HepG2 (cell line): ENCODE measurements around the gene NPAS2. TPM values are rescaled to one million over a fixed set of nuclear protein-coding genes. Genes with fewer than 3 reads are reported as not detected.

Source experiments
- ARHGAP35 ChIP-seq: sonication (generic); formaldehyde crosslinking; IDR thresholded peaks from 2 replicates; pipeline ENCODE4 v1.9.0; 2022; ENCODE audit warnings: mild to moderate bottlenecking, inconsistent platforms, moderate library complexity, missing genetic modification reagents, borderline replicate concordance
- BATF2 ChIP-seq: sonication (generic); formaldehyde crosslinking; IDR thresholded peaks from 2 replicates; pipeline ENCODE4 v1.8.0; 2022; ENCODE audit warnings: mild to moderate bottlenecking, missing genetic modification reagents, moderate library complexity
- CAMTA2 ChIP-seq: sonication (generic); formaldehyde crosslinking; IDR thresholded peaks from 2 replicates; pipeline ENCODE4 v1.4.0; 2020; ENCODE audit warnings: mild to moderate bottlenecking, missing genetic modification reagents, borderline replicate concordance
- CREBL2 ChIP-seq: sonication (generic); formaldehyde crosslinking; IDR thresholded peaks from 2 replicates; pipeline ENCODE4 v1.8.1; 2023; ENCODE audit warnings: missing genetic modification reagents, mild to moderate bottlenecking, borderline replicate concordance
- EP300 ChIP-seq, 3 experiments: sonication (generic) in 1 of 3; formaldehyde crosslinking in 1 of 3; IDR thresholded peaks; 2 replicates each; pipeline versions ENCODE4 v1.5.1 to v1.6.1; 2011 to 2020; ENCODE audit warnings: low read depth in 2 of 3, low read length in 2 of 3, borderline replicate concordance in 1 of 3, improper control_type of control experiment in 1 of 3, mild to moderate bottlenecking in 1 of 3, missing genetic modification reagents in 1 of 3, moderate library complexity in 1 of 3
- KAT2B ChIP-seq: fragments of 150-350 bp; IDR thresholded peaks from 2 replicates; pipeline ENCODE4 v1.6.1; 2014; ENCODE audit warnings: low read depth, low read length, borderline replicate concordance
- MIXL1 ChIP-seq: IDR thresholded peaks from 2 replicates; pipeline ENCODE4 v1.6.1; 2016
- NAIF1 ChIP-seq: sonication (generic); formaldehyde crosslinking; IDR thresholded peaks from 2 replicates; pipeline ENCODE4 v1.5.0; 2020; ENCODE audit warnings: mild to moderate bottlenecking, missing genetic modification reagents, borderline replicate concordance
- NFATC3 ChIP-seq: sonication (generic); formaldehyde crosslinking; IDR thresholded peaks from 2 replicates; pipeline ENCODE4 v1.5.1; 2020; ENCODE audit warnings: mild to moderate bottlenecking, missing genetic modification reagents
- NR3C1 ChIP-seq: sonication (generic); formaldehyde crosslinking; IDR thresholded peaks from 2 replicates; pipeline ENCODE4 v1.4.0; 2020; ENCODE audit warnings: missing genetic modification reagents
- PRDM10 ChIP-seq: sonication (generic); formaldehyde crosslinking; IDR thresholded peaks from 2 replicates; pipeline ENCODE4 v1.4.0; 2020; ENCODE audit warnings: low read depth, missing genetic modification reagents
- REL ChIP-seq: sonication (generic); formaldehyde crosslinking; conservative IDR thresholded peaks from 2 replicates; pipeline ENCODE4 v1.8.0; 2022; ENCODE audit warnings: mild to moderate bottlenecking, missing genetic modification reagents, moderate library complexity
- RFX1 ChIP-seq: fragments of 450-650 bp; IDR thresholded peaks from 2 replicates; pipeline ENCODE4 v1.6.1; 2017
- ZNF350 ChIP-seq: sonication (generic); formaldehyde crosslinking; IDR thresholded peaks from 2 replicates; pipeline ENCODE4 v1.4.0; 2020; ENCODE audit warnings: mild to moderate bottlenecking, low read depth, missing genetic modification reagents, borderline replicate concordance
- ZNF383 ChIP-seq: sonication (generic); formaldehyde crosslinking; IDR thresholded peaks from 2 replicates; pipeline ENCODE4 v1.4.0; 2020; ENCODE audit warnings: missing genetic modification reagents, mild to moderate bottlenecking, borderline replicate concordance
- ZNF432 ChIP-seq: sonication (generic); formaldehyde crosslinking; IDR thresholded peaks from 2 replicates; pipeline ENCODE4 v1.5.0; 2020; ENCODE audit warnings: missing genetic modification reagents, mild to moderate bottlenecking, borderline replicate concordance
- ZNF572 ChIP-seq: sonication (generic); formaldehyde crosslinking; IDR thresholded peaks from 2 replicates; pipeline ENCODE4 v1.5.1; 2020; ENCODE audit warnings: mild to moderate bottlenecking, missing genetic modification reagents
- ZNF773 ChIP-seq: sonication (generic); formaldehyde crosslinking; IDR thresholded peaks from 2 replicates; pipeline ENCODE4 v1.4.0; 2020; ENCODE audit warnings: missing genetic modification reagents, borderline replicate concordance
- ZNF780A ChIP-seq: sonication (generic); formaldehyde crosslinking; IDR thresholded peaks from 2 replicates; pipeline ENCODE4 v1.8.0; 2022; ENCODE audit warnings: mild to moderate bottlenecking, missing genetic modification reagents, moderate library complexity
- ZNF788 ChIP-seq: sonication (generic); formaldehyde crosslinking; IDR thresholded peaks from 2 replicates; pipeline ENCODE4 v1.5.0; 2020; ENCODE audit warnings: mild to moderate bottlenecking, missing genetic modification reagents, borderline replicate concordance
- ZNF839 ChIP-seq: sonication (generic); formaldehyde crosslinking; IDR thresholded peaks from 2 replicates; pipeline ENCODE4 v1.4.0; 2020; ENCODE audit warnings: missing genetic modification reagents, mild to moderate bottlenecking, borderline replicate concordance
- ZSCAN25 ChIP-seq: sonication (generic); formaldehyde crosslinking; IDR thresholded peaks from 2 replicates; pipeline ENCODE4 v1.8.0; 2022; ENCODE audit warnings: mild to moderate bottlenecking, missing genetic modification reagents
- polyA plus RNA-seq, 8 experiments: library from polyadenylated mRNA; depleted of rRNA in 3 of 8; stranded (reverse) in 7 of 8; unstranded in 1 of 8; fragments of >200 nt; fragmentation: Illumina TruSeq in 4 of 8; extraction: Trizol in 4 of 8; gene quantifications; 2 replicates each; pipeline versions ENCODE4 v1.2.1 to v1.2.3, GENCODE V29; 2011 to 2016; ENCODE audit warnings: low read depth in 4 of 8, missing spikeins in 1 of 8, mixed read lengths in 1 of 8; ENCODE audit not compliant: insufficient read depth in 1 of 8
- total RNA-seq, 5 experiments: library from RNA; depleted of rRNA; stranded (reverse); fragments of >200 nt; fragmentation: Illumina TruSeq; extraction: Trizol; gene quantifications; 2 replicates each; pipeline ENCODE4 v1.2.3, GENCODE V29; 2016; ENCODE audit warnings: low read depth in 1 of 5
- TF ChIP-seq, protein P1 (sequence below), 2 experiments: fragments of 450-650 bp in 1 of 2; sonication (generic) in 1 of 2; formaldehyde crosslinking; IDR thresholded peaks; 2 replicates each; pipeline versions ENCODE4 v1.5.0 to v1.8.0; 2020 to 2022; ENCODE audit warnings: mild to moderate bottlenecking in 1 of 2, missing genetic modification reagents in 1 of 2

Gene NPAS2
- total and polyA plus RNA-seq, 2 of the 13 experiments (the other 11 are each of a cell fraction or from before 2014, with no cell fraction given) = 14.8 to 37.5 TPM

DNA sequence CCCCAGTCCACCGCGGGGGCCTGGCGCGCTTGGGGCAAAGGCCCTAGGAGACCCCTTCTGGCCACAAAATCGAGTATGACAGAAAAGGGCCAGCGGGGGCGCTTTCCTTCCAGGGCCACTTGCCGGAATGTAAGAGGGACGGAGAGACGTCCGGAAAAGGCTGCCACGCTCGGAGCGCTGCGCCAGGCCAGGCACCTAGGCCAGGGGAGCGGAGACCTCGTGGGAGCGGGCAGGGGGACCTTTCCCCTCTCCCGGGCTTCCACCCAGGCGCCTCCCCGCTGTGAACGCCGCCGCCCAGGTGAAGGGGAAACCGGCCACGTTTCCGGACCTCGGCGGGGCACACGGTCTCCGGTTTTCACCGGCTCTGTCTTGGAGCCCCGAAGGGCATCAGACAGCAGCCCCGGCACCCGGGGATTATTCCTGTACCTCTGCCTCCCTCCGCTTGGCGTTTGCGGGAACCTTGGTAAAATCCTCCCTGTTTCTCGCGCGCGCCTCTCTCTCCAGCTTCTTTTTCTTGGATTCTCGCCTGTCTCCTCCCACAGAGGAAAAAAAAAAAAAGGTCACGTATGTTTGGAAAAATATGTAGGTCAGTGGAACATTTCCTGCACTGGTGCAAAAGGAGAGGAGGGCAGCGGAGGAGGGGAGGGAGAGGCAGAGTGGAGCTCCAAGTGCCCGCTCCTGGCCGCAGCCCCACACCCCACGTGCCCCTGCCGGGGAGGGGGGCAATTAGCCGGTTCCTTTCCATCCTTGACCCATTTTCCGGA lies 1.2 kb upstream of the NPAS2 start (continued):
- peak; percentile 74; the same call in 1 of the 2 replicates for TF ChIP-seq ZNF350 (CRISPR knock-in tag)
- TF ChIP-seq KAT2B = no peak
- TF ChIP-seq ZNF383 (CRISPR knock-in tag) = peak; percentile 66; the same call in 1 of the 2 replicates
- 0 out of 2 replicates have a peak, but pooled peaks have one; percentile 45 for TF ChIP-seq ZNF839 (CRISPR knock-in tag)
- no peak for TF ChIP-seq NAIF1 (CRISPR knock-in tag)
- TF ChIP-seq BATF2 (CRISPR knock-in tag) = no peak
- peak; percentile 54; the same call in 1 of the 2 replicates for TF ChIP-seq ZSCAN25 (CRISPR knock-in tag)
- TF ChIP-seq NR3C1 (CRISPR knock-in tag) = no peak
- TF ChIP-seq REL (CRISPR knock-in tag) = no peak
- TF ChIP-seq ZNF572 (CRISPR knock-in tag) = peak; percentile 98
- TF ChIP-seq CREBL2 (CRISPR knock-in tag) = peak; percentile 65; the same call in 1 of the 2 replicates
- no peak for TF ChIP-seq ZNF432
- TF ChIP-seq MIXL1 (CRISPR knock-in tag) = no peak
- TF ChIP-seq EP300 (IDR thresholded peaks at IDR 0.05; ENCODE audit: low read depth in 2 of 2, low read length in 2 of 2) = no peak; a peak in 1 of 4 replicates
- no peak for TF ChIP-seq EP300 (CRISPR knock-in tag; IDR thresholded peaks at IDR 0.05; ENCODE audit: borderline replicate concordance)
- TF ChIP-seq NFATC3 (CRISPR knock-in tag) = no peak
- peak; percentile 85; the same call in 1 of the 2 replicates for TF ChIP-seq CAMTA2
- no peak for TF ChIP-seq ZNF780A (CRISPR knock-in tag)
- TF ChIP-seq, protein P1, sequence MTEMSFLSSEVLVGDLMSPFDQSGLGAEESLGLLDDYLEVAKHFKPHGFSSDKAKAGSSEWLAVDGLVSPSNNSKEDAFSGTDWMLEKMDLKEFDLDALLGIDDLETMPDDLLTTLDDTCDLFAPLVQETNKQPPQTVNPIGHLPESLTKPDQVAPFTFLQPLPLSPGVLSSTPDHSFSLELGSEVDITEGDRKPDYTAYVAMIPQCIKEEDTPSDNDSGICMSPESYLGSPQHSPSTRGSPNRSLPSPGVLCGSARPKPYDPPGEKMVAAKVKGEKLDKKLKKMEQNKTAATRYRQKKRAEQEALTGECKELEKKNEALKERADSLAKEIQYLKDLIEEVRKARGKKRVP (CRISPR knock-in tag; IDR thresholded peaks at IDR 0.05) = no peak
- TF ChIP-seq PRDM10 (CRISPR knock-in tag) = no peak; the same call in 1 of the 2 replicates
- peak; percentile 87; the same call in 1 of the 2 replicates for TF ChIP-seq ARHGAP35 (CRISPR knock-in tag)
- peak; percentile 68; the same call in 1 of the 2 replicates for TF ChIP-seq ZNF788
- peak; percentile 94; the same call in 1 of the 2 replicates for TF ChIP-seq ZNF773 (CRISPR knock-in tag)
- TF ChIP-seq RFX1 = no peak
